ENCODE results near the gene MROH8.

Gene MROH8

DNA sequence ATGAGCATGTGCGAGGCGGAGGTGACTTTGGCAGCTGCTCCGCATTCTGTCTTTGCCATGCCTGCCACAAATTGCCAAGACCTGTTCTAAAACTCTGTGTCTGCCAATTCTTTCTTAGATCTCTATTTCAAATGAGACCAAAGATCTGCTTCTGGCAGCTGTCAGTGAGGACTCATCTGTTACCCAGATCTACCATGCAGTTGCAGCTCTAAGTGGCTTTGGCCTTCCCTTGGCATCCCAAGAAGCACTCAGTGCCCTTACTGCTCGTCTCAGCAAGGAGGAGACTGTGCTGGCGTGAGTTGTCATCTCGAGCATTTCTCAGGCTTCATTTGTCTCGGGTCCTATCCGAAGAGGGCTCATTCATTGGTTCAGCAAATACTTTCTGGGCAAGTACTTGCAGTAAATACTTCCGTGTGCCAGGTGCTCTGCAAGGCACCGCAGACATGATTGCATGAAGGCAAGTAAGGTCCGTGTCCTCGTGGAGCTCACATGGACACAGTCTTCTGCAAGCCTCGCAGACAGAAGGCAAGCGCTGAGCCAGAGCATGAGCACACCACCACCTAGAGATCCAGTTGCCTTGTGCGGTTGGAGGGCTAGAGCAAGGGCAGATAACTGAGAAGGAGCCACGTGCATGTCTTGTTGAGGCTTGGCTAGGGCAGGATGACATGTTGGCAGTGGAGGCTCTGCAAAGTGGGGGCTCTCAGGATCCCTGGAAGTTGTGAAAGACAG is 19.7 kb upstream of the MROH8 start:
- no peak for DNase-seq

DNA sequence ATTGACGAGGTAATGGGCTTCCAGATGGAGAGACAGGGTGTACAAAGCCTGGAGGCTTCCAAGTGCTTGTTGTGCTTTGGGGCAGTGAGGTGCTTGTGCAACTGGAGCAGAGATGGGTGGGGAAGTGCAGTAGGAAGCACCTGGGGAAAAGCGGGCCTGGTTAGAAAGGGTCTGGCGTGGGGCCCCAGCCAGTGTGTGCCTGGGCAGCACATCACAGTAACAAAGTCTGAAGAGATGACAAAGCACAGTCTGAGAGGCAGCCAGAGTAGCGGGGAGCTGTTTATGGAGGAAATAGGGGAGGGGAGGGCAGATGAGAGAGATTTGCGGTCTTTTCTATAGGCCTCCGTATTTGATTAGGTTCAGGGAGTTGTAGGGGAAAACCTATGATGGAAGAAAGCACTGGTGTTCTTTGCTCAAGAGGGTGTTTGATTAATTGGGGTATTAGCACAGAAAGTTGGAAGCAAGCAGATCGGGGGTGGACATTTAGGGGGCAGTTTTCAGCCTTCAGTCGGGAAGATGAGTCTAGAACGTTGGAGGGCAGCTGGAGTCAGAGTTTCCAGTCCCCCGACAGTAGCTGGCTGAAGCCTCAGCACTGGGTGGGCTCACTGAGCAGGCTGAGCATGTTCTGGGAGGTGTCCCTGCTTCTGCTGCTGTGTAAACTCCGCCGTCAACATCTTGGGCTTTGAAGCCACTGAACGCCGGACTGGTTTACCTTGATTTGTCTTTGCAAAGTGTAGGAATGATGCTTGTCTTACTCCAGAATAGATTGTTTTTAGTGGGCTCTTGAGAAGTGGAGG is 15.5 kb upstream of the MROH8 start:
- no peak for DNase-seq

DNA sequence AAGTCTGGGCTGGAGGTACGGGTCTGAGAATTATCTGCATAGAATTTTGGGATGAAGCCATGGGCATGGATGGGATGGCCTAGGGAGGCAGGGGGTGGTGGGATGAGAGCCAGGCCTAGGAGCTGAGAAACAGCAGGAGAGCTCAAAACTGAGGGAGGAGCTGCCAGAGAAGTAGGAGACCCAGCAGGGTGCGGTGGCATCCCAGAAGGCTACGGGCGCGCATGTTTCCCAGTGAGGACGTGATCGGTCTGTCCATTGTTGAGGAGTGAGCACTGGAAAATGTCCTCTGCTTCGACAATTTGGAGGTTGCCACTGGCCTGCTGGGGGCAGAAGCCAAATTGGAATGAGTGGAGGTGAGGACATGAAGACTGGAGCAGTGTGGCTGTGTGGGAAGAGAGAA is 14.5 kb upstream of the MROH8 start:
- DNase-seq = no peak

DNA sequence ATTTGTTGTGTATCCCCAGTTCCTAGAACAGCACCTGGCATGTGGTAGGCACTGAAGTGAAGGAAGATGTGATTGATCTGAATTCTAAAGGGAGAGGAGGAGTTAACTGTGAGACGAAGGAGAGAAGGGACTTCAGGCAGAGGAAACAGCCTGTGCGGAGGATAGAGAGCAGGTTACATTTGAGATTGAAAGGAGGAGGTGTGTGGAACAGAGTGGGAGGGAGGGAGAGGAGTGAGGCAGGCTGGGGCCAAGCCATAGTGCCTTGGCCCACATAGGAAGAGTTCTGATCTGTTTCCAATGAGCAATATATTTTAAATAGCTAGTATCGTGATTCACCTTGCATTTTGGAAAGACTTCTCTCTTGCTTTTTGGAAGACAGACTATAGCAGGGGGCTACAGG is 13.9 kb upstream of the MROH8 start:
- no peak for DNase-seq

DNA sequence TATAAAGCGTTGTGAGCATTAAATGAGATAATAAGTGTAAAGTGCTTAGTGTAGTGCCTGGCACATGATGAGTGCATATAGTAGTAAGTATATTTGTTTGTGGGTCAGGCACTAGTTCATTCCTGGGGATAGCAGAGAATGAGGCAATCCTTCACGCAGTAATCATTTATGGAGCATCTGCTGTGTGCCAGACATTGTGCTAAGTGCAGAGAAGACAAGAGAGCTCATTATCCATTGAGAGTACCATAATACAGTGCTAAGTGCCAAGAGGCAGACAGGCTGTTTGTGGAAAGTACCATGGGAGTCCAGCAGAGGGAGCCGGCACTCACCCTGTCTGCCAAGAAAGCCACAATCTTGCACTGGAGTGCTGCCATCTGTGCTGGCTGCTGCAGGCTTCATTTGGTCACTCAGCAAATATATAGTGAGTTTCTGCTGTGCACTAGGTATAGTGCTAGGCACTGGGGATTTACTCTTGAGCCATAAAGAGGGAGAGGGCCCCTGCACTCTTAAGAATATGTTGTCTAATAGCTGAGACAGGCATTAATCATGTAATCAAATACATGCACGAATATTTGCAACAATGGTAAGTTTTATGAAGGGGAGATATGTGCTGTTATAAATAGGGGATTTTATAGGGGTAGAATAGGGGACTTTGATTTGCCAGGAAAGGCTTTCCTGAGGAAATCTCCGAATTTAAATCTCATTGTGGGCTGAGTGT is 12.9 kb upstream of the MROH8 start:
- DNase-seq = no peak

DNA sequence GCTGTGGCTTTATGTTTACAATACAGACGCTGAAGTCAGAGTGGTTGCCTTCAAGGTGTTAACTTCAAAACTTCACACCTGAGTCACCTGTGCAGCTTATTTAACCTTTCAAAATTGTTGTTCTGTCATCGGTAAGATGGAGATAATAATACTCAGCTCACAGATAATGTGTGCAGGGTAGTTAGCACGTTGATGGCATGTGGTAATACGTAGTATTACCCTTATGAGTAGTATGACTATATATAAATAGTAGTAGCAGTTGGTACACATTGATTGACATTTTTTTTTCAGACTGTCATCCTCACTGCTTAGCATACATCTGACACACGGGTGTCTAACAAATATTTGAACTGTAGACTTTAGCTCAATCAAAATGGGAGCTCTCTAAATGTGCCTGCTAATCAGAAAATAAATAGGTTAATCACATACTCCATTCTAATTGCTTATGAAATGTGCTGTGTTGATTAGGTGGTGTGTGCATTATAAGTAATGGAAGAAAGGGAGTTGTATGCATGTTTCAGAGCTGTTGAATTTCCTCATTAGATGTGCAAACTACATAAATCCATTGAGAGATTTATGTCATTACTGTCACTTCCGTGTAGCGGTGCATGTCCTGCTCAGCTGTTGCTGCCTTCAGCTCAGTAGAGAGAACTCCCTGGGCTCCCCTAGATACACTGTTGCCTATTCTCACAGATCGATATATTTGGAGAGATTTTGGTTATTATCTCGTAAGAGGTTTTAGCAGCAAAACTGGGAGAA is 11.2 kb upstream of the MROH8 start:
- no peak for DNase-seq

DNA sequence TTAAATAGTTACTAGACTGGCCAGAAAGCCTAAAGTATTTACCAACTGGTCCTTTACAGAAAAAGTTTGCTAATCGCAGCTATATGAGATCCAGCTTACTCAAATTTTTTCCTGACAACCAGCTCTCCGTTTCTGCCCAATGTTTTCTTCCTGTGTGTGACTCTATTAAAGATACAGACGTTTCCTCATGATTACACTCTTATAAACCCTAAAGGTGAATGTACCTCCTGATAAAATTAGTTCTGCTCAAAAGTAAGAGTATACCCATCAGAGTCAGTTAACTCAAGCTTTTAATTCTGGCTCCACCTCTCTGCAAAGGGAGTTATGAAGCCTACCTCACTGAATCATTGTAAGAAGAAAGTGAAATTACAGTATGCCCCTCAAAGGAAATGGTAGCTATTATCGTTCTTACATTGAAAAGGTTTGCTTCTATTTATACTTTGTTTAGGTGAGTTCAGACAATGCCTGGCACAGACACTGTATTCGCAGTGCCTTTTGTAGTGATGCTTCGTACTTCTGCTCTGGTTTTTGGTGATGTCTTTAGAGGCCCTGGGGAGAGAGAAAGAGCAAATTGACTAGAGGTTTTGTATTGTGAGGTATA is 10.2 kb upstream of the MROH8 start:
- no peak for DNase-seq

GRCh38 chr20:37188787-37189186 is 9.4 kb upstream of the MROH8 start:
- DNase-seq = no peak

GRCh38 chr20:37185686-37186085 is 6.3 kb upstream of the MROH8 start:
- DNase-seq = no peak

DNA sequence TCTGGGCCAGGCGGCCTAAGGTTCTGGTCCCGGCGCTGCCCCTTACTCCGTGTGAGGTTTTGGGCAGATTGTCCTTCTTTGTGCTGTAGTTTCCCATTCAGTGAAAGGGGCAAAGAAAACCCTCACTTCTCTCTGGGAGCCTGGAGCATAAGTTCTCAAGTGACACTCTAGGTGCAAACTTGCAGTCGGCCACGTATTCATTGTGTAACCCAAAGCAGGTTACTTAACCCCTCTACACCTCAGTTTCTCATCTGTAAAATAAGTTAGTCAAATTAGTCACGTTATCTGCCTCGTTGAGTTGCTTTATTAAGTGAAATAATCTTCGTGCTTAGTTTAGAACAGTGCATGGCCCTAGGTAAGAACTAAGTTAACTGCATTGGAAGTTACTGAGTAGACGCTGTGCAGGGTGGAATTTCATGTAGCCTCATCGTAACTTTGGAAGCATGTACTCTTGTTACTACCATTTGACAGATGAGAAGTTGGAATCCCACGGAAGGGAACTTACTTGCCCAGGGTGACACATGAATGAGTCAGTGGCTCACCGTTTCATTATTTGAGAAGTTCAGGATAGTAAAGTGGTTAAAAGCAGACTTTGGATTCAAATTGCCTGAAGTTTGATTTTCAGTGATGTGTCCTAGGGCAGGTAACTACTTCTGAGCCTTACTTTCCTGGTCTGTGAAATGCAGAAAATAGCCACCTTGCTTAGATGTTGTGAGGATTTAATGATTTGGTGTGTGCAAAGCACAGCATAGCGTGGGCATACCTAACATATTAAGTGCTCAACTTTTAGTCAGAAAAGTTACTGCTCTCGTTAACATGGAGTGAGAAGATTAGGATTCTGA is 556 bp upstream of the MROH8 start:
- DNase-seq = no peak

- DNase-seq = no peak
Observed at GRCh38 chr20:37172836-37173235, 6.5 kb downstream of the MROH8 start.

DNA sequence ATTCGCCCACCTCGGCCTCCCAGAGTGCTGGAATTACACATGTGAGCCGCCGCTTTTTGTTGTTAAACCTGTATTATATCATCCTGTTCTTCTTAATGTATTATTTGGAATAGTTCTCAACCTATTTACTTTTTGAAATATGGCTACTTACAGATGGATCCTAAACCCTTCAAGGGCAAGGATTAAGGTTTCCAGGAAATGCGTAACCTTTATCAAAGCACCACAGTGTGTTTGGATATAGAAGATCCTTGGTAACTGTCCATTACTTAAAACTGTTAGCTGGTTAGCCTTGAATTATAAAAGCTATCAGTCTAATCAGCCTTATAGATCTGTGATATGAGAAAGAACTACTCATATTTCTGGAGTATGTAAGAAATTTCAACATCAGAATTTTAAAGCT is 12.5 kb downstream of the MROH8 start:
- no peak for DNase-seq

DNA sequence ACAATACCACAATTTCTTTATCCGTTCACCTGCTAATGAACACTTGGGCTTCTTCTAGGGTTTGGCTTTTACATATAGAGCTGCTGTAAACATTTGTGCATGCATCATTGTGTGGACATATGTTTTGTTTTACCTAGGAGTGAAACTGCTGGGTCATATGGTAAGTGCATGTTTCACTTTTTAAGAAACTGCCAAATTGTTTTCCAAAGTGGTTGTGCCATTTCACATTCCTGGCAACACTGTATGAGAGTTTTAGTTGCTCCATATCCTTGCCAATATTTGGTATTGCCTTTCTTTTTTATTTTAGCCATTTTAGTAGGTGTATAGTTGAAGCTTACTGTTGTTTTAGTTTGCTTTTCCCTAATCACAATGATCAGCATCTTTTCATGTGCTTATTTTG is 14.3 kb downstream of the MROH8 start:
- DNase-seq = no peak

DNA sequence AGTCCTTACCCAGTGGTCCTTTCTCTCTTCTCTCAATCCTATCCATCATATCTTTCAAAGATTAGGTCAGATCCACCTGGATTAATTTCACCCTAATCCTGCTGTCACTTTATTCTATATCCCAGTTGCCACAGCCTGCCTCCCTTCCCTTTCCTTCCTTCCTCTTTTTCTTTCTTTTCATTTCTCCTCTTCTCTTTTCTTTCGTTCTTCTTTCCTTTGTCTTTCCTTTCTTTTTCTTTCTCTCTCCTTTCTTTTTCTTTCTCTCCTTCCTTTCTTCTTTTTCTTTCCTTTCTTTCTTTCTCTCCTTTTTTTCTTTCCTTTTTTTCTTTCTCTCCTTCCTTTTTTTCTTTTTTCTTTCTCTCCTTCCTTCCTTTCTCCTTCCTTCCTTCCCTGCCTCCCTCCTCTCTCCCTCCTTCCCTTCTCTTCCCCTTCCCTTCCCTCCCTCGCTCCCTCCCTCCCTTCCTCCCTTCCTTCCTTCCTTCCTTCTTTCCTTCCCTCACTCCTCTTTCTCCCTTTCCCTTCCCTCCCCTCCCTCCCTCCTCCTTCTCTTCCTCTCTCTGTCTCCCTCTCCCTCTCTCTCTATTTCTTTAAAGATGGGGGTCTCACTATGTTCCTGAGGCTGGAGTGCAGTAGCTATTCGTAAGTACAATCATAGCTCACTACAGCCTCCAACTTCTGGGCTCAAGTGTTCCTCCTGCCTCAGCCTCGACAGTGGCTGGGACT is 15.4 kb downstream of the MROH8 start:
- no peak for DNase-seq

GRCh38 chr20:37162646-37163045 is 16.7 kb downstream of the MROH8 start:
- DNase-seq = no peak

DNA sequence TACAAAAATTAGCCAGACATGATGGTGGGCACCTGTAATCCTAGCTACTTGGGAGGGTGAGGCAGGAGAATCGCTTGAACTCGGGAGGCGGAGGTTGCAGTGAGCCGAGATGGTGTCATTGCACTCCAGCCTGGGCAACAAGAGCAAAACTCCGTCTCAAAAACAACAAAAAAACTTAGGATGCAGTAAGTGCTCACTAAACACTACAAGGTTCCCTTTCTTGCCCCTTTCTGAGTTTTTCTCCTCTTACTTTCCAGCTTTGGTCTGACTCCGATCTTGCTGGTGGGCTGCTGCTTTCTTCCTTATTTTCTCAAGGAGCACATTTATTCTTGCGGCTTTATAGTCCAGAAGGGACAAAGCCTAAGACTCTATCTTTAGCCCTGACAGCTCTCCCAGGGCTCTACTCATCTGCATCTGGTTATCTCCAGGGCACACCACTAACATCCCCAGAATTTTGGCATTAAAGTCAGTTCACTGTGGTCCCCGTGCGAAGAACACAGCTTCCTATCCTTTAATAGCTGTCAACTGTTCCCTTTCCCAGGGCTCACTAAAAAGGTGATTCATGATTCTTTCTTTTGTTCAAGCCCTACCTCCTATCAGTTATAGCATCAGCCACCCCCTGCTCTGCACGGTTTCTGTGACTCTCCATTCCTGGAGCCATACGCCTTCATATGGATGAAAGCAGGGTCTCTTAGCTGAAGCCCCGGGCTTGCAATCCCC is 17.4 kb downstream of the MROH8 start:
- DNase-seq = no peak

DNA sequence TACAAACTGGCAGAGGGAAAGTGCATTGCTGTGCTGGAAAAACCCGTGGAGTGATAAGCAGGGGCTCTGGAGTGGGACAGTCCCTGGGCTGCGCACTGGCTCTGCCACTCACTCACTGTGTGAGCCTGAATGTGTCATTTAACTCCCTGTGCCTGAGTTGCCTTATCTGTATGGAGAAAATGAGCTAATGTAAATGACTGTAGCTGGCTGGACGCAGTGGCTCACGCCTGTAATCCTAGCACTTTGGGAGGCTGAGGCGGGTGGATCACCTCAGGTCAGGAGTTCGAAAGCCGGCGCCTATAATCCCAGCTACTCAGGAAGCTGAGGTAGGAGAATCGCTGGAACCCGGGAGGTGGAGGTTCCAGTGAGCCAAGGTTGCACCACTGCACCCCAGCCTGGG is 18.7 kb downstream of the MROH8 start:
- DNase-seq = no peak

DNA sequence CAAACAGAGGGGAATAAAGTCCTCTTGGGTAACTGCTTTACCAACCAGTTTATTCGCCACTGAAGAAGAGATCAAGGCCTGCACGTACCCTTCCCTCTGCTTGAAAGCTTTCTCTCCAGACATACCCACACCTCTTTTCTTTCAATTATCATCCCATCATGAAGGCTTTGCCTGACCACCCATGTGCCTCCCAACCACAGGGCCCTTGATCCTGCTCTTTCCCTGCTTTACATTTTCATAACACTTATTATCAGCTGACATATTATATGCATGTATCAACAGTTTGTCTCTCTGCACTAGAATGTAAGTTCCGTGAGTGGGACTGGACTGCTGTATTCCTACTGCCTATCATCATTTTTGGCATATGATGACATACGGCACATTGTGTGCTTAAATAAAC is 21.1 kb downstream of the MROH8 start:
- DNase-seq = no peak

DNA sequence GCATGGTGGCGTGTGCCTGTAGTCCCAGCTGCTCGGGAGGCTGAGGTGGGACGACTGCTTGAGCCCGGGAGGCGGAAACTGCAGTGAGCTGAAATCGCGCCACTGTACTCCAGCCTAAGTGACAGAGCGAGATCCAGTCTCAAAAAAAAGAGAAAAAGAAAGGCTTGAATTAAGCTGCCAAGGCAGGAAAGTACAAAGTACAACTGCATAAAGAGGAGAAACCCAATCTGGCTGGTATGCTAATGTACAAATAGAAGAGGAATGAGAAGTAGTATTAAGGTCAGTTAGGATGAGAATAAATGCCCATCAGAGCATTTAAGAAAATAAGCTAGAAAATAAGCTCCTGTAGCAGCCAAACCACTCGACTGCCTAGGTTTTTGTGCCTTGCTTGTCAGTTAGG is 23.4 kb downstream of the MROH8 start:
- DNase-seq = no peak

DNA sequence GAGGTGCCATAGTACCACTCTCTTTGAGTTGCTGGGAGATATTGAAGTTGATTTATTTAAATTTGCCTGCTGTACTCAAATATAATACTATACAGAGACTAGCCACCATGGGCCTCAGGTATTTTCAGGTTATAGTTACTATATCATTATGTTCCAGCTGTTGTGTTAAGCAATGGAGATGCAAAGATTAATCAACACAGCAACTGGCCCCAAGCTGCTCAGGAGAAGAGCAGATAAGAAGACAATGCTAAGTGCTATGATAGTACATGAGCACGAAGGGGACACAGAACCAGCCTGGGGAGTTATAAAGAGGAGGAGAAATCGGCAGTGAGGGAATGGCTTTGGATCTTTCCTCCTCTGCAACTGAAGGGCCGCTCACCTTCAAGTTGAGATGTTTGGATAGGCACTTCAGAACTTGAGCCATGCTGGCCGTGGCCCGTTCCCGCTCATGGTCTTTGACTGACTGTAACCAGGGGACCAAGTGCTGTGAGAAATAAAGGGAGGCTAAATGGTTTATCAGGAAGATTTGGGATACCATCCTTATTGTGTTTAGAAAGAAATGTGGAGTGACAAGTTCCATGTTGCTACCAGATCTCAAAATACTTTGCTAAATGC is 24.6 kb downstream of the MROH8 start:
- DNase-seq = no peak

All from NCI-H2081 treated with DMSO at 0.1 percent for 48 hours (cell line).